ENCODE results near the gene UMODL1.

UMODL1 gene

GRCh38 chr21:42048870-42049577, 22.1 kb upstream of the UMODL1 start:
- H3K4me3 Mint-ChIP-seq = no peak overlapping the region
- H3K36me3 Mint-ChIP-seq = no peaks in the 10 kb centered on the region
- no peaks in the 10 kb centered on the region for H3K9me3 Mint-ChIP-seq
- H3K27me3 Mint-ChIP-seq = no peaks in the 10 kb centered on the region
- no peaks in the 10 kb centered on the region for H3K4me1 Mint-ChIP-seq
- ATAC-seq = no peak
- H3K27ac Mint-ChIP-seq = peak overlapping the region; percentile 12

- Mint-ChIP-seq H3K9me3 (no peaks in the 10 kb centered on the region), H3K4me1 (no peaks in the 10 kb centered on the region), H3K27ac (peak overlapping the region; percentile 12), H3K4me3 (no peak overlapping the region), H3K36me3 (no peaks in the 10 kb centered on the region), H3K27me3 (no peaks in the 10 kb centered on the region)
- no peak for ATAC-seq
These were observed 21.3 kb upstream of the UMODL1 start for GRCh38 chr21:42049578-42050430.

- Mint-ChIP-seq H3K4me1 (peaks cover 3% of the 10 kb centered on the region), H3K27me3 (no peaks in the 10 kb centered on the region), H3K36me3 (no peaks in the 10 kb centered on the region), H3K27ac (no peak overlapping the region), H3K9me3 (no peaks in the 10 kb centered on the region), H3K4me3 (no peak overlapping the region)
- no peak for ATAC-seq
These were observed 19.3 kb upstream of the UMODL1 start for GRCh38 chr21:42051788-42052187.

DNA sequence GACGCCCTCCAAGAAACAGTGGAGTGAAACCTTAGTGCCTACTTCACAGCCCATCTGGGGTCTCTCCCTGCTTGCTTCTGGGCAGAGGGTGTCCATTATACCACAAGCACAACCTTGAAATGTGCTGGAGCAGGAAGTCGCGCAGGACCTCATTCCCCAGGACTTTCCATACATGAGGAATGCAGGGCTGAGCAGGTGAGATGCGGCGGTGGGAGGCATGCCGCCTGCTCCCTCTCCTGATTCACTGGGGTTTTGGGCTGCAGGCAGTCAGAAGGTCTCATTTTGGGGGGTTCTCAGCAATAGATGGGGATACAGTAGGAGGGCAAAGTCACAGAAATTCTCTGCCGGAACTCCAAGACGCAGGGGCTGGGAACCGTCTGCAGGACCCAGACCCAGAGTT, 15.7 kb upstream of the UMODL1 start:
- ATAC-seq = no peak
- Mint-ChIP-seq H3K27me3 (no peaks in the 10 kb centered on the region), H3K36me3 (no peaks in the 10 kb centered on the region), H3K4me3 (no peak overlapping the region), H3K27ac (peak overlapping the region; percentile 60), H3K9me3 (no peaks in the 10 kb centered on the region), H3K4me1 (peaks cover 37% of the 10 kb centered on the region)

DNA sequence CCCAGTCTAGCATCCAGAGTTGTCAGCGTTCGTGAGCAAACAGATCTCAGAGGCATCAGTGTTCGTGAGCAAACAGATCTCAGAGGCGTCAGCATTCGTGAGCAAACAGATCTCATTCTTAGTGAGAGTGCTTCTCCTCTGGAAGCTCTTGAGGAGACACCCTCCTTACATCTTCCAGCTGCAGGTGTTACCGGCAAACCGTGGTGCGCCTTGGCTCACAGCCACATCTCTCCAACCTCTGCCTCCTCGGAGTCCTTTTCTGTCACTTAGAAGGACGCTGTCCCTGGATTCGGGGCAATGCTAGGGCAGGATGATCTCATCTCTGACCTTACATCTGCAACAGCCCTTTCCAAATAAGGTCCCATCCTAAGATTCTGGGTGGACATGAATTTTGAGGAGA, 14.6 kb upstream of the UMODL1 start:
- H3K27ac Mint-ChIP-seq = peak overlapping the region; percentile 2

DNA sequence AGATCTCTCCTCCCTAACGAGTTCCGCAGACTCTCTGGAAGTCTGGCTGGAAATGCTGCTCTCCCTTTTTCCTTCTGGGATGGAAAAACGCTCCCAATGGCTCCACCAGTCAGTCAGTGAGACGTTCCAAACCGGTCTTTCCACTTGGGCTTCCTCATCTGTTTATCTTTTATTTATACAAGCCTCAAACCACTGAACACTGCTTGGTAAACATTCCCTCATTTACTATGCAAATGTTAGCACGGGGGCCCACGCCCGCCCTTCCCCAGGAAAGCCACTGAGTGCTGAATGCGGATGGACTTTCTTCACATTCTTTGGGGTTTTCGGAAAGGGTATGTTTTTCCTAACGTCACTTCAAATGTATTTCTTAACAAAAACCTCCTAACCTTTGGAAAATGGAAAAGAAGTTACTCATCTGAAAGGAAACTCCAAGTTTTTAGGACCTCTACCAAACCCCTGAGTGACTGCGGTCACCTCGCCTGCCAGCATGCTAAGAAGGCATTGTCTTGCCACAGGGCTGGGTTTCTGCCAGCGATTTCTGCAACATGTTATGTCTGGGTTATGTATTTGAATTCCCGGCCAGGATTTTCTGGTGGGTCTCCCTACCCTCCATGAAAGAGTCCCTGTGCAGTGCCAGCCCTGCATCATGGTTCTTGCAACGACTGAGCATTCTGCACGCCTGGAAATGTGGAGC, 14.0 kb upstream of the UMODL1 start:
- Mint-ChIP-seq H3K27me3 (no peaks in the 10 kb centered on the region), H3K4me3 (no peak overlapping the region), H3K9me3 (no peaks in the 10 kb centered on the region), H3K27ac (peak overlapping the region; percentile 2), H3K36me3 (no peaks in the 10 kb centered on the region), H3K4me1 (peaks cover 54% of the 10 kb centered on the region)
- no peak for ATAC-seq

More for the DNA sequence above, 14.6 kb upstream of the UMODL1 start:
- H3K4me1 Mint-ChIP-seq = peaks cover 47% of the 10 kb centered on the region
- H3K27me3 Mint-ChIP-seq = no peaks in the 10 kb centered on the region
- H3K9me3 Mint-ChIP-seq = no peaks in the 10 kb centered on the region
- H3K4me3 Mint-ChIP-seq = no peak overlapping the region
- H3K36me3 Mint-ChIP-seq = no peaks in the 10 kb centered on the region
- no peak for ATAC-seq

- no peak for ATAC-seq
- no peaks in the 10 kb centered on the region for H3K36me3 Mint-ChIP-seq
- no peak overlapping the region for H3K4me3 Mint-ChIP-seq
- H3K9me3 Mint-ChIP-seq = no peaks in the 10 kb centered on the region
- peak overlapping the region; percentile 2 for H3K27ac Mint-ChIP-seq
- H3K27me3 Mint-ChIP-seq = no peaks in the 10 kb centered on the region
- H3K4me1 Mint-ChIP-seq = peaks cover 62% of the 10 kb centered on the region
These were observed 13.2 kb upstream of the UMODL1 start for GRCh38 chr21:42057851-42058437.

GRCh38 chr21:42058631-42059111, 12.4 kb upstream of the UMODL1 start:
- Mint-ChIP-seq H3K4me3 (no peak overlapping the region), H3K27me3 (no peaks in the 10 kb centered on the region), H3K27ac (peak overlapping the region; percentile 2), H3K9me3 (no peaks in the 10 kb centered on the region), H3K36me3 (no peaks in the 10 kb centered on the region), H3K4me1 (peaks cover 69% of the 10 kb centered on the region)
- ATAC-seq = no peak

- H3K27me3 Mint-ChIP-seq = no peaks in the 10 kb centered on the region
- no peaks in the 10 kb centered on the region for H3K9me3 Mint-ChIP-seq
- no peaks in the 10 kb centered on the region for H3K36me3 Mint-ChIP-seq
- no peak for ATAC-seq
- peaks cover 74% of the 10 kb centered on the region for H3K4me1 Mint-ChIP-seq
- peak overlapping the region; percentile 91 for H3K27ac Mint-ChIP-seq
- H3K4me3 Mint-ChIP-seq = no peak overlapping the region
These were observed 12.0 kb upstream of the UMODL1 start for GRCh38 chr21:42059141-42059540.

GRCh38 chr21:42059721-42060120, 11.4 kb upstream of the UMODL1 start:
- Mint-ChIP-seq H3K4me1 (peaks cover 80% of the 10 kb centered on the region), H3K9me3 (no peaks in the 10 kb centered on the region), H3K36me3 (no peaks in the 10 kb centered on the region), H3K27ac (peak overlapping the region; percentile 91), H3K4me3 (no peak overlapping the region), H3K27me3 (no peaks in the 10 kb centered on the region)
- ATAC-seq = no peak

- Mint-ChIP-seq H3K27me3 (no peaks in the 10 kb centered on the region), H3K36me3 (no peaks in the 10 kb centered on the region), H3K4me3 (no peak overlapping the region), H3K27ac (peak overlapping the region; percentile 91), H3K9me3 (no peaks in the 10 kb centered on the region), H3K4me1 (peaks cover 84% of the 10 kb centered on the region)
- ATAC-seq = no peak
These were observed 11.0 kb upstream of the UMODL1 start for GRCh38 chr21:42060166-42060565.

DNA sequence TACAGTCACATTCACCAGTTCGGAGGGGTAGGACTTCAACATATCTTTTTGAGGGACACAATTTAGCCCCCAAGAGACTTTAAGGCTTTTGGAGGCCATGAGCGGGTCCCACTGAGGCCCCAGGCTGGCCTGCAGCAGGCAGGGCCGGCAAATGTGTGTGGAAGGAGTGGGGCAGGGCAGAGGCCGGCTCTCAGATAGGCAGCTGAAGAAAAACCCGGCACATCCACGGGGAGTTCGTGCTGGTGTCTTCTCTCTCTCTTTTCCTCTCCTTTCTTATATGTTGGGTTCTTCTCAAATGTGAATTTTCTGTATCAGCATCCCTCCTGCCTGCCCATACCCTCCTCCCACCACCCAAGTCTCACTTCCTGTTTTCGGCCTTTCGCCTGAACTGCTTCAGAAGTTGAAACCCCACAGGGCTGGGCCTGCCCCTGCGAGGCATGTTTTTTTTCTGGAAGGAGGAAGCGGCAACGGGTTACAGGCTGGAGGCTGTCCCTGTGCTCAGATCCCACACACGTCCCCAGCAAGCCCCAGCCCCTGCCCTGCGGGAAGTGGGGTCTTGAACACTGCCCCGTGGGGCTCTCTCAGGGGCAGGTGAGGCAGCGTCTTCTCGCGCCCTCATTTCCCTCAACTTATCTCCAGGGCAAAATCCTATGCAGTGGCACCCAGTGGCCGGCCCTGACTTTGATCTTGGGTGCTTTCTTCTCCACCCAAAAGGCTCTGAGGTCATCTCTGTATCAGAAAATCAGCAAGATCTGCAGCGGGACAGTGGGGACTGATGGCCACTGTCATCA, 9.7 kb upstream of the UMODL1 start:
- no peaks in the 10 kb centered on the region for H3K36me3 Mint-ChIP-seq
- H3K4me1 Mint-ChIP-seq = peaks cover 92% of the 10 kb centered on the region
- no peaks in the 10 kb centered on the region for H3K27me3 Mint-ChIP-seq
- peak overlapping the region; percentile 93 for H3K4me3 Mint-ChIP-seq
- no peaks in the 10 kb centered on the region for H3K9me3 Mint-ChIP-seq
- peak overlapping the region; percentile 91 for H3K27ac Mint-ChIP-seq
- ATAC-seq = peak; percentile 67

- peak overlapping the region; percentile 93 for H3K4me3 Mint-ChIP-seq
- H3K36me3 Mint-ChIP-seq = no peaks in the 10 kb centered on the region
- no peaks in the 10 kb centered on the region for H3K9me3 Mint-ChIP-seq
- ATAC-seq = no peak
- no peaks in the 10 kb centered on the region for H3K27me3 Mint-ChIP-seq
- peak overlapping the region; percentile 91 for H3K27ac Mint-ChIP-seq
- peaks cover 93% of the 10 kb centered on the region for H3K4me1 Mint-ChIP-seq
These were observed 9.2 kb upstream of the UMODL1 start for GRCh38 chr21:42061986-42062235.

DNA sequence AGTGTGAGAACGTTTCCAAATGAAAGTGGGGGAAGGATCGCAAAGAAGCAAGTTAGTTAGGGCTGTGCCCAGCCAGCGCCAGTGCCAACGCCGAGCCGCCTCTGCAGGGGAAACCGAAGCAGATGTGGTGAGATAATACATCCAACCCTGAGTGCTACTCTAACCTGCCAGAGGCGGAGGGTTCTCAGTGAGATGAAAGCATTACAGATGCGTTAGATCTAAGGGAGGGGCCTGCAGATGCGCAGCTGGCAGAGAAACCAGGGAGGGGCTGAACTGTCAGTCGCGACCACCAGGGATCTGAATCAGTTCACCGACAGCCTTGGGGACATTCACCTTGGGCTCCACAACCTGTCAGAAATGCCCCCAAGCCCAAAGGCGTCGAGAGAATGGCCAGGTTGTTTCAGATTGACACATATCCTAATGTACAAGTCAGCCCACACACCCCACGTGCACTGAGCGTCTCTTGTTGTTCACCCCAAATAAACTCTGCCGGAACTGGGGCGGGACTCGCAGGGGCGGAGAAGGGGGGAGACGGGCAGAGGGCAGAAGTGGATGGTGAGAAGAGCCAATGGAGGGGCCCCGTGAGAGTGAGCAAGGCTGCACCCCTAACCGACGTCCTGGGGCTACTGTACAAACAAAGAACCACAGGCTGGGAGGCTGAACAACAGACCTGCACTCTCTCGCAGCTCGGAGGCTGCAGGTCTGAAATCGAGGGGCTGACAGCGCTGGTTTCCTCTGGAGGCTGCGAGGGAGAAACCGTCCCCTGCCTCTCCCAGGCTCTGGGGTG, 8.7 kb upstream of the UMODL1 start:
- Mint-ChIP-seq H3K27me3 (no peaks in the 10 kb centered on the region), H3K27ac (peak overlapping the region; percentile 91), H3K9me3 (no peaks in the 10 kb centered on the region), H3K4me1 (peaks cover 91% of the 10 kb centered on the region), H3K36me3 (no peaks in the 10 kb centered on the region), H3K4me3 (peak overlapping the region; percentile 93)
- peak; percentile 86 for ATAC-seq
